Suprapubic skin (tissue), 4 donors: ENCODE data around the gene KPNA2.

Source experiments
- CTCF ChIP-seq, 2 donors: fragments of 200-600 bp in 1 of 2; fragments of 450-650 bp in 1 of 2; sonication (generic) in 1 of 2; IDR thresholded peaks; one replicate each; pipeline ENCODE4 v1.5.1; 2016 to 2019; ENCODE audit warnings: antibody characterized with exemption in 2 of 2, mild to moderate bottlenecking in 1 of 2, moderate library complexity in 1 of 2
- POLR2A ChIP-seq, 2 donors: fragments of 450-650 bp; IDR thresholded peaks; one replicate each; pipeline ENCODE4 v1.6.1; 2017; ENCODE audit warnings: antibody characterized with exemption in 2 of 2, mild to moderate bottlenecking in 2 of 2, moderate library complexity in 2 of 2
- POLR2AphosphoS5 ChIP-seq, 3 donors: sonication (generic); formaldehyde crosslinking; IDR thresholded peaks; one replicate each; pipeline ENCODE4 v1.6.1; 2017; ENCODE audit warnings: antibody characterized with exemption in 3 of 3

- no peak for TF ChIP-seq CTCF (IDR thresholded peaks at IDR 0.05)
- no peak for TF ChIP-seq POLR2A (IDR thresholded peaks at IDR 0.05)
- TF ChIP-seq POLR2AphosphoS5 (IDR thresholded peaks at IDR 0.05): no peak
Observed at GRCh38 chr17:68035131-68035522, 408 bp upstream of the KPNA2 start.
